ENCODE results near the gene CBX7.

Gene CBX7

GRCh38 chr22:39088685-39089032, 63.8 kb downstream of the CBX7 start:
- no peak overlapping the region for H3K4me3 ChIP-seq
- H3K27ac ChIP-seq: no peak overlapping the region
- DNase-seq (ENCODE audit: low read depth, low spot score): no peak
- no peaks in the 10 kb centered on the region for H3K36me3 ChIP-seq (ENCODE audit: insufficient read depth, low read length)
- H3K9ac ChIP-seq (ENCODE audit: insufficient read length): no peak overlapping the region
- no peak for TF ChIP-seq EZH2 (IDR thresholded peaks at IDR 0.05)
- no peak for TF ChIP-seq POLR2AphosphoS5 (IDR thresholded peaks at IDR 0.05; ENCODE audit: borderline replicate concordance, low read depth, low read length)
- no peak for TF ChIP-seq FOXP2 (optimal IDR thresholded peaks at IDR 0.05; ENCODE audit: control extremely low read depth, extremely low read length, insufficient read depth)
- no peaks in the 10 kb centered on the region for H3K9me3 ChIP-seq (ENCODE audit: low read depth, low read length)

GRCh38 chr22:39087881-39088684, 64.4 kb downstream of the CBX7 start:
- no peaks in the 10 kb centered on the region for H3K9me3 ChIP-seq (ENCODE audit: low read depth, low read length)
- H3K27ac ChIP-seq: no peak overlapping the region
- no peak for DNase-seq (ENCODE audit: low read depth, low spot score)

GRCh38 chr22:39087098-39087497, 65.4 kb downstream of the CBX7 start:
- H3K9me3 ChIP-seq (ENCODE audit: low read depth, low read length): no peaks in the 10 kb centered on the region
- no peaks in the 10 kb centered on the region for H3K36me3 ChIP-seq (ENCODE audit: insufficient read depth, low read length)
- TF ChIP-seq EZH2 (IDR thresholded peaks at IDR 0.05) (no peak), FOXP2 (optimal IDR thresholded peaks at IDR 0.05; ENCODE audit: control extremely low read depth, extremely low read length, insufficient read depth) (no peak), POLR2AphosphoS5 (IDR thresholded peaks at IDR 0.05; ENCODE audit: borderline replicate concordance, low read depth, low read length) (no peak)
- no peak overlapping the region for H3K27ac ChIP-seq
- no peak overlapping the region for H3K9ac ChIP-seq (ENCODE audit: insufficient read length)
- H3K4me3 ChIP-seq: no peak overlapping the region
- DNase-seq (ENCODE audit: low read depth, low spot score): no peak

More at GRCh38 chr22:39087881-39088684, 64.4 kb downstream of the CBX7 start:
- H3K36me3 ChIP-seq (ENCODE audit: insufficient read depth, low read length): no peaks in the 10 kb centered on the region
- no peak overlapping the region for H3K4me3 ChIP-seq
- H3K9ac ChIP-seq (ENCODE audit: insufficient read length): no peak overlapping the region
- TF ChIP-seq POLR2AphosphoS5 (IDR thresholded peaks at IDR 0.05; ENCODE audit: borderline replicate concordance, low read depth, low read length) (no peak), EZH2 (IDR thresholded peaks at IDR 0.05) (no peak), FOXP2 (optimal IDR thresholded peaks at IDR 0.05; ENCODE audit: control extremely low read depth, extremely low read length, insufficient read depth) (no peak)

GRCh38 chr22:39084666-39085065, 67.8 kb downstream of the CBX7 start:
- H3K27ac ChIP-seq: no peak overlapping the region
- no peaks in the 10 kb centered on the region for H3K36me3 ChIP-seq (ENCODE audit: insufficient read depth, low read length)
- no peak for DNase-seq (ENCODE audit: low read depth, low spot score)
- TF ChIP-seq FOXP2 (optimal IDR thresholded peaks at IDR 0.05; ENCODE audit: control extremely low read depth, extremely low read length, insufficient read depth) (no peak), POLR2AphosphoS5 (IDR thresholded peaks at IDR 0.05; ENCODE audit: borderline replicate concordance, low read depth, low read length) (no peak), EZH2 (IDR thresholded peaks at IDR 0.05) (no peak)
- no peak overlapping the region for H3K4me3 ChIP-seq
- H3K9ac ChIP-seq (ENCODE audit: insufficient read length): no peak overlapping the region
- H3K9me3 ChIP-seq (ENCODE audit: low read depth, low read length): no peaks in the 10 kb centered on the region

- Histone ChIP-seq H3K9ac (ENCODE audit: insufficient read length) (no peak overlapping the region), H3K36me3 (ENCODE audit: insufficient read depth, low read length) (no peaks in the 10 kb centered on the region), H3K27ac (no peak overlapping the region), H3K9me3 (ENCODE audit: low read depth, low read length) (no peaks in the 10 kb centered on the region), H3K4me3 (no peak overlapping the region)
- TF ChIP-seq FOXP2 (optimal IDR thresholded peaks at IDR 0.05; ENCODE audit: control extremely low read depth, extremely low read length, insufficient read depth) (no peak), EZH2 (IDR thresholded peaks at IDR 0.05) (no peak), POLR2AphosphoS5 (IDR thresholded peaks at IDR 0.05; ENCODE audit: borderline replicate concordance, low read depth, low read length) (no peak)
- no peak for DNase-seq (ENCODE audit: low read depth, low spot score)
Observed at GRCh38 chr22:39083212-39084165, 69.0 kb downstream of the CBX7 start.

GRCh38 chr22:39081598-39081997, 70.9 kb downstream of the CBX7 start:
- Histone ChIP-seq H3K36me3 (ENCODE audit: insufficient read depth, low read length) (no peaks in the 10 kb centered on the region), H3K27ac (no peak overlapping the region), H3K4me3 (no peak overlapping the region), H3K9me3 (ENCODE audit: low read depth, low read length) (no peaks in the 10 kb centered on the region), H3K9ac (ENCODE audit: insufficient read length) (no peak overlapping the region)
- DNase-seq (ENCODE audit: low read depth, low spot score): no peak
- TF ChIP-seq FOXP2 (optimal IDR thresholded peaks at IDR 0.05; ENCODE audit: control extremely low read depth, extremely low read length, insufficient read depth) (no peak), POLR2AphosphoS5 (IDR thresholded peaks at IDR 0.05; ENCODE audit: borderline replicate concordance, low read depth, low read length) (no peak)

GRCh38 chr22:39081016-39081415, 71.5 kb downstream of the CBX7 start:
- no peak for DNase-seq (ENCODE audit: low read depth, low spot score)
- no peaks in the 10 kb centered on the region for H3K36me3 ChIP-seq (ENCODE audit: insufficient read depth, low read length)

More at GRCh38 chr22:39081016-39081415, 71.5 kb downstream of the CBX7 start:
- Histone ChIP-seq H3K9ac (ENCODE audit: insufficient read length) (no peak overlapping the region), H3K27ac (no peak overlapping the region), H3K4me3 (no peak overlapping the region), H3K9me3 (ENCODE audit: low read depth, low read length) (no peaks in the 10 kb centered on the region)
- no peak for TF ChIP-seq FOXP2 (optimal IDR thresholded peaks at IDR 0.05; ENCODE audit: control extremely low read depth, extremely low read length, insufficient read depth)
- TF ChIP-seq POLR2AphosphoS5 (IDR thresholded peaks at IDR 0.05; ENCODE audit: borderline replicate concordance, low read depth, low read length): no peak
- no peak for TF ChIP-seq EZH2 (IDR thresholded peaks at IDR 0.05)
